LNCaP clone FGC (cell line): Measurements from ENCODE around the gene ZP3.
"Not testable (repeated sequence)": the region's sequence is repeated elsewhere in the genome, so short reads cannot be mapped to it uniquely, and the experiment has no call there.

ENCODE experiments used
- DNase-seq: peaks from one replicate; pipeline ENCODE4 v3.0.0-alpha.2; 2011; ENCODE audit warnings: low read depth
- H3K4me3 ChIP-seq: 2 replicates; pipeline ENCODE4 v1.5.1; 2011; ENCODE audit warnings: mild to moderate bottlenecking, low read depth, low read length, control low read depth

The ZP3 gene

GRCh38 chr7:76467743-76468404 lies 43.1 kb downstream of the ZP3 start:
- DNase-seq, H3K4me3 ChIP-seq: not testable (repeated sequence)

GRCh38 chr7:76471556-76472221 lies 46.9 kb downstream of the ZP3 start:
- not testable (repeated sequence) for H3K4me3 ChIP-seq, DNase-seq

DNA sequence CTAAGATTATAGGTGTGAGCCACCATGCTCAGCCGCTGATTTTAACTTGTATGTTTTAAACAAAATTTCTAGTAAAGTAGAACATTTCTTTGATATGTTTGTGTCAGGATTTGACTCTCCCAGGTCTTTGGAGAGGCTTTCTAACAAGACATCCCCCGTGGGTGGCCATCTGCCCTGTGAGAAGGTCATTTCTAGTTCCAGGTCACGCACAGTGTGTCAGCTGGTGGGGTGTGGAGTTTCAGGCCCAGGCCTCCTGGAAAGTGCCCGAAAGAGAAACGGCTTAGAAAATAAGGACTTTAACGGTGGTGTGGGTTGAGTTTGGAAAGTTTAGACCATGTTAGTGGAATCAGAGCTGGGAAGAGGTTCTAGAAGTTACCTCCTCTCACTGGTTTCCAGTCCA lies 48.3 kb downstream of the ZP3 start:
- DNase-seq, H3K4me3 ChIP-seq: not testable (repeated sequence)

- H3K4me3 ChIP-seq = not testable (repeated sequence)
These were observed 51.5 kb downstream of the ZP3 start for GRCh38 chr7:76476280-76476679.

DNA sequence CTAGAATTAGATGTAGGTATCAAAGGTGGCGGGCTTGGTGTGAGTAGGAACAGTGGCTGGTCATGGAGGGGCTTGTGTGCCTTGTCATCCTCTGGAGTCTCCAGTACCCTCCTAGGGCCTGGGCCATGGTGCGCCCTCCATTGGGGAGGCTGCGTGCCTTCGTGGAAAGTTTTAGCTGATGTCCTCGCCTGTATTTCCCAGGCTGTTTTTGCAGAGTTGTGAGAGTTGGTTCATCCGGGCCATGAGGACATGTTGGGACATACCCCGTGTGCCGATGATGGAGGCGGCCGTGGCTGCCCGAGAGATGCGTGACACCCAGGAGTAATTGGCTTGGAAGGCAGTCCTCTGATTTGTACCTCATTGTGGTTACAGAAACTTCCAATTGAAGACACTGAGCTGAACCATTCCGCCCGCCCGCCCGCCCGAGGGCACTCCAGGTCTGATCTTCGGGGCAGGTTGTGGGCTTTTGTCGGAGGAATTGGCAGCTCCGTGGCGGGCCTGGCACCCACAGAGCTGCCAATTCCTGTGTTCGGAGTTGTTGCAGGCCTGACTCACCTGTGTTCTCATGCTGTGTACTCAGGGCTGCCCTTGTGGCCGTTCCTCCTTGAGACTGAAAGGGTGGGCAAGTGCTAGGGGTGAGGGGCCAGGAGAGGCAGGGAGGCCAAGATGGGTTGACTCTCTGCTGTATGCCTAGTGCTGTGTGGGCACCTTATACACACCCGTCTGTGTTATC lies 52.2 kb downstream of the ZP3 start:
- H3K4me3 ChIP-seq, DNase-seq: not testable (repeated sequence)

More at GRCh38 chr7:76476280-76476679, 51.5 kb downstream of the ZP3 start:
- DNase-seq = not testable (repeated sequence)

DNA sequence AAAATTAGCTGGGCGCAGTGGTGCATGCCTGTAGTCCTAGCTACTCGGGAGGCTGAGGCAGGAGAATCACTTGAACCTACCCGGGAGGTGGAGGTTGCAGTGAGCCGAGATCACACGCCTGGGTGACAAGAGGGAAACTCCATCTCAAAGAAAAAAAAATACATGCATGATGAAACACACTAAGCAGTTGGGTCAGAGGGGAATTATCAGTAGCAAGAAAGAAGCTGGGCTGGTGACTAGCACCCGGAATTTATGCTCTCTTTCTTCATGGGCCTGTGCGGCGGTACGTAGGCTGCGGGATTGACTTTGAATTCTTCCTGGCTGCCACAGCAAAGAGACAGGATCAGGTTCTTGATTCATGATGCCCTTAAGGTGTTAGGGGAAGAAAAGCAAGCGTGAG lies 54.9 kb downstream of the ZP3 start:
- H3K4me3 ChIP-seq, DNase-seq: not testable (repeated sequence)

GRCh38 chr7:76480403-76481253 lies 55.9 kb downstream of the ZP3 start:
- not testable (repeated sequence) for H3K4me3 ChIP-seq, DNase-seq

GRCh38 chr7:76482660-76483059 lies 57.9 kb downstream of the ZP3 start:
- DNase-seq, H3K4me3 ChIP-seq: not testable (repeated sequence)

DNA sequence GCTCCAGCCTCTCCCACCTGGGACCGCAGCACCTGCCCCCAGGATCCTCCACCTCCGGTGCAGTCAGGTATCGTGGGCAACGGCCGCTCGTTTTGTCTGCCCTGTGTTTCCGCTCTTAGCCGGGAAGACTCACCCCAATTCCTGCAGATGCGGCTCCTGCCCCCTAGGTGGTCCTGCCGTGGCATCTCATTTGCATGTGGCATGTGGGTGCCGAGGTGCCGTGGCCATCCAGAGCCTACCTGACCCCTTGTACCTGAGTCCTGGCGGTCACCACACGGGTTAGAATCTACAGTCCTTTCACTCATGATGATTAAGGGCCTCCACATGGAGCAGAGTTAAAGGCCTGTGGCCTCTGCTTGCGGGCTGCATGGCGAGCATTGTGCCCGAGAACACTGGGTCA lies 58.3 kb downstream of the ZP3 start:
- not testable (repeated sequence) for DNase-seq, H3K4me3 ChIP-seq

- not testable (repeated sequence) for H3K4me3 ChIP-seq, DNase-seq
These were observed 59.7 kb downstream of the ZP3 start for GRCh38 chr7:76484456-76484855.

DNA sequence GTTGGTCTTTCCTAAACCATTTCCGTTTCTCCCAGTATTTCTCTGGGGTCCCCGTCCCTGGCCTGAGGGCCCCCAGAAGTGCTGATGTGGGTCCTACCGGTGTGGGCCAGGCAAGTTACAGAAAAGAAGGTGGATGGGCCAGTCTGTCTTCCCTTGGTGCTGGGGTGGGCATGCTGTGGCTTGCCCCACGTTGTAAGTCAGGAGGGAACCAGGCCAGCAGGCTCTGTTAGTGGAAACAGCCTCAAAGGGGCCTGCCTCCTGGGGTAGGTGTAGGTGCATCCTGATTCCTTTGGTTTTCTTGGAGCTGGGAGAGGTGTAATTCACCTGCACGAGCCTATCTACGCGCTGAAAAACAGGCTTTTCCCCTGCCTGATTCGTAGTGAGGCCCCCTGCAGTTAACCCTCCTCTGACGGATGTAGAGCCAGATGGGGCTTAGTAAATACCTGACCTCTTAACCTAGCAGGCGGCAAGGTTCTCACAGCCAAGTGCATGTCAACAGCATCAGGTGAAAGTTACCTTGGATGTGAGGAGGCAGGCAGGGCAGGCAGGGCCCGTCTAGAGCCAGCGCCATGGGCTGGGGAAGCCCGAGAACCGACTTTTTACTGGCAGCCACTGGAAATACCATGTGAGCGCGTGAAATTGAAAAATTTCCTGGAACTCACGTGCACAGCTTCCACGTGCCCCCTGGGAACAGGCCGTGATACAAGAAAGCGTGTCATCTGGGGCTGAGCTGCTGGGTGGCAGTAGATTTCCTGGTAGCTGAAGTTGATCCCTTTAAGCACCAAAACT lies 61.3 kb downstream of the ZP3 start:
- DNase-seq, H3K4me3 ChIP-seq: not testable (repeated sequence)

GRCh38 chr7:76486618-76487017 lies 61.9 kb downstream of the ZP3 start:
- not testable (repeated sequence) for DNase-seq, H3K4me3 ChIP-seq

GRCh38 chr7:76487969-76488368 lies 63.2 kb downstream of the ZP3 start:
- H3K4me3 ChIP-seq, DNase-seq: not testable (repeated sequence)
